OCI-LY1 (cell line): ENCODE results near the gene NELFA.
"Not testable (repeated sequence)": the region's sequence is repeated elsewhere in the genome, so short reads cannot be mapped to it uniquely, and the experiment has no call there.

Experiments
- CTCF ChIP-seq: fragments of 200-600 bp; sonication (generic), shearing (Covaris generic); IDR thresholded peaks from 2 replicates; pipeline ENCODE4 v1.5.1; 2017; ENCODE audit warnings: mild to moderate bottlenecking, antibody characterized with exemption, low read length, moderate library complexity, mixed read lengths
- EZH2 ChIP-seq: fragments of 200-600 bp; sonication (generic), shearing (Covaris generic); IDR thresholded peaks from 2 replicates; pipeline ENCODE4 v1.8.0; 2017; ENCODE audit warnings: borderline replicate concordance, mixed run types, mild to moderate bottlenecking, antibody characterized with exemption, low read length, moderate library complexity, mixed read lengths

- TF ChIP-seq CTCF, EZH2: not testable (repeated sequence)
Measured at GRCh38 chr4:2027120-2027519, 18.3 kb upstream of the NELFA start.
